Measurements from ENCODE around the gene ERGIC1. TPM values are rescaled to one million over a fixed set of nuclear protein-coding genes. Genes with fewer than 3 reads are reported as not detected.

The ERGIC1 gene
- total and polyA plus RNA-seq, 2 of the 13 experiments (the other 11 are each of a cell fraction or from before 2014, with no cell fraction given) = 78.5 to 184 TPM

DNA sequence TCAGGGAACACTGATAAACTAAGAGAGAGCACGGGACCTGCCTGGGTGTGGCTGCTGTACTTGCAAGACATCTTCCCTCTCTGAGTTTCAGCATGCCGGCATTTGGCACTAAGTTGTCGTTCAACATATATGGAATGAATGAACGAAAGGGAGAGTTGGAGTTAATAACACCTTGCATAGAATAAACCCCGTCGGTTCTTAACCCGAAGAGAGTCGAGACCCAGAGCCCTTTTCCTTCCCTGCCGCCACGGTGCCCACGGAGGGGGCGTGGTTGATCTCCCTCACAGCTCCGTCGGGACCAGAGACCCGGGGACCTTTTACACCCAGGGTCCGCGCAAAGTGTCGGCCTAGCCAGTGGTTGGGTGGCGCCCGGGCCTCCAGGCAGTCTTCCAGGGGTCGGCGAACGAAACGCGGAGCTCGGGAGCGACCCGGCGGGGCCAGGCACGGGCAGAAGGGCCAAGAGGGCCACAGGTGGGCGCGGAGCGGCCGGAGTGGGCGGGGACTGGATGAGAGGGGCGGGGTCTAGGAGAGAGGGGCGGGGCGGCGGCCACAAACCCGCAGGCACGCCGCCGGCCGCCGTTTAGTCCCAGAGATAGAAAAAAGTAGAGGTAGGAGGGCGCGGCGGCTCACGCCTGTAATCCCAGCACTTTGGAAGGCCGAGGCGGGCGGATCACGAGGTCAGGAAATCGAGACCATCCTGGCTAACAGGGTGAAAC, 124.4 kb downstream of the ERGIC1 start (continued):
- TF ChIP-seq, protein P1, sequence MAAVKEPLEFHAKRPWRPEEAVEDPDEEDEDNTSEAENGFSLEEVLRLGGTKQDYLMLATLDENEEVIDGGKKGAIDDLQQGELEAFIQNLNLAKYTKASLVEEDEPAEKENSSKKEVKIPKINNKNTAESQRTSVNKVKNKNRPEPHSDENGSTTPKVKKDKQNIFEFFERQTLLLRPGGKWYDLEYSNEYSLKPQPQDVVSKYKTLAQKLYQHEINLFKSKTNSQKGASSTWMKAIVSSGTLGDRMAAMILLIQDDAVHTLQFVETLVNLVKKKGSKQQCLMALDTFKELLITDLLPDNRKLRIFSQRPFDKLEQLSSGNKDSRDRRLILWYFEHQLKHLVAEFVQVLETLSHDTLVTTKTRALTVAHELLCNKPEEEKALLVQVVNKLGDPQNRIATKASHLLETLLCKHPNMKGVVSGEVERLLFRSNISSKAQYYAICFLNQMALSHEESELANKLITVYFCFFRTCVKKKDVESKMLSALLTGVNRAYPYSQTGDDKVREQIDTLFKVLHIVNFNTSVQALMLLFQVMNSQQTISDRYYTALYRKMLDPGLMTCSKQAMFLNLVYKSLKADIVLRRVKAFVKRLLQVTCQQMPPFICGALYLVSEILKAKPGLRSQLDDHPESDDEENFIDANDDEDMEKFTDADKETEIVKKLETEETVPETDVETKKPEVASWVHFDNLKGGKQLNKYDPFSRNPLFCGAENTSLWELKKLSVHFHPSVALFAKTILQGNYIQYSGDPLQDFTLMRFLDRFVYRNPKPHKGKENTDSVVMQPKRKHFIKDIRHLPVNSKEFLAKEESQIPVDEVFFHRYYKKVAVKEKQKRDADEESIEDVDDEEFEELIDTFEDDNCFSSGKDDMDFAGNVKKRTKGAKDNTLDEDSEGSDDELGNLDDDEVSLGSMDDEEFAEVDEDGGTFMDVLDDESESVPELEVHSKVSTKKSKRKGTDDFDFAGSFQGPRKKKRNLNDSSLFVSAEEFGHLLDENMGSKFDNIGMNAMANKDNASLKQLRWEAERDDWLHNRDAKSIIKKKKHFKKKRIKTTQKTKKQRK (IDR thresholded peaks at IDR 0.05; ENCODE audit: low read length) = no peak
- no peak for TF ChIP-seq HOXA3 (CRISPR knock-in tag; IDR thresholded peaks at IDR 0.05)
- no peak for TF ChIP-seq TSC22D2 (CRISPR knock-in tag; IDR thresholded peaks at IDR 0.05; ENCODE audit: borderline replicate concordance)
- TF ChIP-seq ZNF614 (CRISPR knock-in tag; IDR thresholded peaks at IDR 0.05; ENCODE audit: borderline replicate concordance) = no peak
- no peak for TF ChIP-seq ZNF572 (CRISPR knock-in tag; IDR thresholded peaks at IDR 0.05)
- TF ChIP-seq ZNF225 (CRISPR knock-in tag; IDR thresholded peaks at IDR 0.05) = no peak
- no peak for TF ChIP-seq SALL2 (CRISPR knock-in tag; IDR thresholded peaks at IDR 0.05)
- TF ChIP-seq, protein P2, sequence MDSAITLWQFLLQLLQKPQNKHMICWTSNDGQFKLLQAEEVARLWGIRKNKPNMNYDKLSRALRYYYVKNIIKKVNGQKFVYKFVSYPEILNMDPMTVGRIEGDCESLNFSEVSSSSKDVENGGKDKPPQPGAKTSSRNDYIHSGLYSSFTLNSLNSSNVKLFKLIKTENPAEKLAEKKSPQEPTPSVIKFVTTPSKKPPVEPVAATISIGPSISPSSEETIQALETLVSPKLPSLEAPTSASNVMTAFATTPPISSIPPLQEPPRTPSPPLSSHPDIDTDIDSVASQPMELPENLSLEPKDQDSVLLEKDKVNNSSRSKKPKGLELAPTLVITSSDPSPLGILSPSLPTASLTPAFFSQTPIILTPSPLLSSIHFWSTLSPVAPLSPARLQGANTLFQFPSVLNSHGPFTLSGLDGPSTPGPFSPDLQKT (CRISPR knock-in tag; IDR thresholded peaks at IDR 0.05; ENCODE audit: borderline replicate concordance) = no peak
- no peak for TF ChIP-seq ZNF335 (CRISPR knock-in tag; IDR thresholded peaks at IDR 0.05)
- TF ChIP-seq, protein P3, sequence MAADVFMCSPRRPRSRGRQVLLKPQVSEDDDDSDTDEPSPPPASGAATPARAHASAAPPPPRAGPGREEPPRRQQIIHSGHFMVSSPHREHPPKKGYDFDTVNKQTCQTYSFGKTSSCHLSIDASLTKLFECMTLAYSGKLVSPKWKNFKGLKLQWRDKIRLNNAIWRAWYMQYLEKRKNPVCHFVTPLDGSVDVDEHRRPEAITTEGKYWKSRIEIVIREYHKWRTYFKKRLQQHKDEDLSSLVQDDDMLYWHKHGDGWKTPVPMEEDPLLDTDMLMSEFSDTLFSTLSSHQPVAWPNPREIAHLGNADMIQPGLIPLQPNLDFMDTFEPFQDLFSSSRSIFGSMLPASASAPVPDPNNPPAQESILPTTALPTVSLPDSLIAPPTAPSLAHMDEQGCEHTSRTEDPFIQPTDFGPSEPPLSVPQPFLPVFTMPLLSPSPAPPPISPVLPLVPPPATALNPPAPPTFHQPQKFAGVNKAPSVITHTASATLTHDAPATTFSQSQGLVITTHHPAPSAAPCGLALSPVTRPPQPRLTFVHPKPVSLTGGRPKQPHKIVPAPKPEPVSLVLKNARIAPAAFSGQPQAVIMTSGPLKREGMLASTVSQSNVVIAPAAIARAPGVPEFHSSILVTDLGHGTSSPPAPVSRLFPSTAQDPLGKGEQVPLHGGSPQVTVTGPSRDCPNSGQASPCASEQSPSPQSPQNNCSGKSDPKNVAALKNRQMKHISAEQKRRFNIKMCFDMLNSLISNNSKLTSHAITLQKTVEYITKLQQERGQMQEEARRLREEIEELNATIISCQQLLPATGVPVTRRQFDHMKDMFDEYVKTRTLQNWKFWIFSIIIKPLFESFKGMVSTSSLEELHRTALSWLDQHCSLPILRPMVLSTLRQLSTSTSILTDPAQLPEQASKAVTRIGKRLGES (CRISPR knock-in tag; IDR thresholded peaks at IDR 0.05; ENCODE audit: borderline replicate concordance) = no peak
- TF ChIP-seq ZNF841 (CRISPR knock-in tag; IDR thresholded peaks at IDR 0.05; ENCODE audit: borderline replicate concordance) = no peak
- TF ChIP-seq ZNF776 (CRISPR knock-in tag; IDR thresholded peaks at IDR 0.05) = no peak
- TF ChIP-seq, protein P4, sequence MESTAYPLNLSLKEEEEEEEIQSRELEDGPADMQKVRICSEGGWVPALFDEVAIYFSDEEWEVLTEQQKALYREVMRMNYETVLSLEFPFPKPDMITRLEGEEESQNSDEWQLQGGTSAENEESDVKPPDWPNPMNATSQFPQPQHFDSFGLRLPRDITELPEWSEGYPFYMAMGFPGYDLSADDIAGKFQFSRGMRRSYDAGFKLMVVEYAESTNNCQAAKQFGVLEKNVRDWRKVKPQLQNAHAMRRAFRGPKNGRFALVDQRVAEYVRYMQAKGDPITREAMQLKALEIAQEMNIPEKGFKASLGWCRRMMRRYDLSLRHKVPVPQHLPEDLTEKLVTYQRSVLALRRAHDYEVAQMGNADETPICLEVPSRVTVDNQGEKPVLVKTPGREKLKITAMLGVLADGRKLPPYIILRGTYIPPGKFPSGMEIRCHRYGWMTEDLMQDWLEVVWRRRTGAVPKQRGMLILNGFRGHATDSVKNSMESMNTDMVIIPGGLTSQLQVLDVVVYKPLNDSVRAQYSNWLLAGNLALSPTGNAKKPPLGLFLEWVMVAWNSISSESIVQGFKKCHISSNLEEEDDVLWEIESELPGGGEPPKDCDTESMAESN (CRISPR knock-in tag; conservative IDR thresholded peaks at IDR 0.05) = no peak; the same call in 1 of the 2 replicates
- TF ChIP-seq, protein P5, sequence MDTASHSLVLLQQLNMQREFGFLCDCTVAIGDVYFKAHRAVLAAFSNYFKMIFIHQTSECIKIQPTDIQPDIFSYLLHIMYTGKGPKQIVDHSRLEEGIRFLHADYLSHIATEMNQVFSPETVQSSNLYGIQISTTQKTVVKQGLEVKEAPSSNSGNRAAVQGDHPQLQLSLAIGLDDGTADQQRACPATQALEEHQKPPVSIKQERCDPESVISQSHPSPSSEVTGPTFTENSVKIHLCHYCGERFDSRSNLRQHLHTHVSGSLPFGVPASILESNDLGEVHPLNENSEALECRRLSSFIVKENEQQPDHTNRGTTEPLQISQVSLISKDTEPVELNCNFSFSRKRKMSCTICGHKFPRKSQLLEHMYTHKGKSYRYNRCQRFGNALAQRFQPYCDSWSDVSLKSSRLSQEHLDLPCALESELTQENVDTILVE (CRISPR knock-in tag; IDR thresholded peaks at IDR 0.05) = no peak
- no peak for TF ChIP-seq ZNF7 (CRISPR knock-in tag; IDR thresholded peaks at IDR 0.05)
- TF ChIP-seq TEAD2 (CRISPR knock-in tag; IDR thresholded peaks at IDR 0.05) = no peak
- TF ChIP-seq, protein P6, sequence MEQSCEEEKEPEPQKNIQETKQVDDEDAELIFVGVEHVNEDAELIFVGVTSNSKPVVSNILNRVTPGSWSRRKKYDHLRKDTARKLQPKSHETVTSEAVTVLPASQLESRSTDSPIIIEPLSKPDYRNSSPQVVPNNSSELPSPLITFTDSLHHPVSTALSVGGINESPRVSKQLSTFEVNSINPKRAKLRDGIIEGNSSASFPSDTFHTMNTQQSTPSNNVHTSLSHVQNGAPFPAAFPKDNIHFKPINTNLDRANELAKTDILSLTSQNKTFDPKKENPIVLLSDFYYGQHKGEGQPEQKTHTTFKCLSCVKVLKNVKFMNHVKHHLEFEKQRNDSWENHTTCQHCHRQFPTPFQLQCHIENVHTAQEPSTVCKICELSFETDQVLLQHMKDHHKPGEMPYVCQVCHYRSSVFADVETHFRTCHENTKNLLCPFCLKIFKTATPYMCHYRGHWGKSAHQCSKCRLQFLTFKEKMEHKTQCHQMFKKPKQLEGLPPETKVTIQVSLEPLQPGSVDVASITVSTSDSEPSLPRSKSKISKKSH (CRISPR knock-in tag; IDR thresholded peaks at IDR 0.05; ENCODE audit: borderline replicate concordance) = no peak
